Esophagus squamous epithelium (tissue), 5 donors: ENCODE data around the gene BCDIN3D. TPM values are rescaled to one million over a fixed set of nuclear protein-coding genes. Genes with fewer than 3 reads are reported as not detected.

Source experiments
- DNase-seq: peaks from one replicate; lab custom pipeline; 2025; lab: John Stamatoyannopoulos, UW
- H3K27ac ChIP-seq, 4 donors: fragments of 200-600 bp; sonication (generic); one replicate each; pipeline ENCODE4 v1.5.1; 2016 to 2019; ENCODE audit warnings: mild to moderate bottlenecking in 1 of 4
- H3K27me3 ChIP-seq, 4 donors: fragments of 200-600 bp; sonication (generic); 1 replicate in 3 of 4; 2 replicates in 1 of 4; pipeline versions ENCODE4 v1.5.1 to v1.6.0; 2017 to 2021; ENCODE audit warnings: antibody characterized with exemption in 1 of 4
- H3K36me3 ChIP-seq, 3 donors: fragments of 200-600 bp; sonication (generic); one replicate each; pipeline ENCODE4 v1.5.1; 2016 to 2019
- H3K4me1 ChIP-seq, 3 donors: fragments of 200-600 bp; sonication (generic); one replicate each; pipeline ENCODE4 v1.5.1; 2017 to 2019
- H3K4me3 ChIP-seq, 4 donors: fragments of 200-600 bp; sonication (generic); 1 replicate in 3 of 4; 2 replicates in 1 of 4; pipeline ENCODE4 v1.5.1; 2016 to 2019; ENCODE audit warnings: mild to moderate bottlenecking in 2 of 4, moderate library complexity in 1 of 4
- H3K9me3 ChIP-seq, 3 donors: fragments of 200-600 bp; sonication (generic); one replicate each; pipeline ENCODE4 v1.5.1; 2016 to 2019
- POLR2A ChIP-seq, 4 donors: fragments of 450-650 bp; IDR thresholded peaks; one replicate each; pipeline ENCODE4 v1.6.1; 2017; ENCODE audit warnings: antibody characterized with exemption in 4 of 4, mild to moderate bottlenecking in 4 of 4, moderate library complexity in 3 of 4
- WGBS, 2 donors: methylation state at CpG; one replicate each; pipeline ENCODE4 v1.1.5; 2018; 5-methylcytosine and 5-hydroxymethylcytosine counted together
- intact Hi-C: fragments of 100-400 bp; cut with DNase I; formaldehyde crosslinking; loops from one replicate; pipeline ENCODE4 v1.15.0; 2022
- total RNA-seq, 4 donors: library from RNA; depleted of rRNA; stranded (reverse); fragments of >200 nt; gene quantifications; one replicate each; pipeline ENCODE4 v1.1.0, GENCODE V29; 2016
- TF ChIP-seq, protein P1 (sequence below), 6 experiments: fragments of 450-650 bp in 4 of 6; fragments of 200-600 bp in 2 of 6; sonication (generic) in 2 of 6; IDR thresholded peaks; one replicate each; pipeline ENCODE4 v1.5.1; 2016 to 2019; ENCODE audit warnings: antibody characterized with exemption in 6 of 6, mild to moderate bottlenecking in 4 of 6, moderate library complexity in 4 of 6
- donor health status: DM: yes; HTN: yes; CAD: no.

BCDIN3D gene
- total RNA-seq, 4 donors from 2014 or later: 2.5 to 4.8 (median 3.0) TPM

- Histone ChIP-seq H3K27me3 (no peaks in the 10 kb centered on the region), H3K36me3 (peaks cover 0 to 40% (median 0%) of the 10 kb centered on the region in 3 donors), H3K4me3 (no peak overlapping the region), H3K4me1 (no peaks in the 10 kb centered on the region), H3K9me3 (no peaks in the 10 kb centered on the region), H3K27ac (no peak overlapping the region)
- WGBS, 2 donors: 70 to 88% methylated on average over 16 to 20 of the region's 22 CpGs
- no peak for TF ChIP-seq POLR2A (IDR thresholded peaks at IDR 0.05)
- TF ChIP-seq, protein P1, sequence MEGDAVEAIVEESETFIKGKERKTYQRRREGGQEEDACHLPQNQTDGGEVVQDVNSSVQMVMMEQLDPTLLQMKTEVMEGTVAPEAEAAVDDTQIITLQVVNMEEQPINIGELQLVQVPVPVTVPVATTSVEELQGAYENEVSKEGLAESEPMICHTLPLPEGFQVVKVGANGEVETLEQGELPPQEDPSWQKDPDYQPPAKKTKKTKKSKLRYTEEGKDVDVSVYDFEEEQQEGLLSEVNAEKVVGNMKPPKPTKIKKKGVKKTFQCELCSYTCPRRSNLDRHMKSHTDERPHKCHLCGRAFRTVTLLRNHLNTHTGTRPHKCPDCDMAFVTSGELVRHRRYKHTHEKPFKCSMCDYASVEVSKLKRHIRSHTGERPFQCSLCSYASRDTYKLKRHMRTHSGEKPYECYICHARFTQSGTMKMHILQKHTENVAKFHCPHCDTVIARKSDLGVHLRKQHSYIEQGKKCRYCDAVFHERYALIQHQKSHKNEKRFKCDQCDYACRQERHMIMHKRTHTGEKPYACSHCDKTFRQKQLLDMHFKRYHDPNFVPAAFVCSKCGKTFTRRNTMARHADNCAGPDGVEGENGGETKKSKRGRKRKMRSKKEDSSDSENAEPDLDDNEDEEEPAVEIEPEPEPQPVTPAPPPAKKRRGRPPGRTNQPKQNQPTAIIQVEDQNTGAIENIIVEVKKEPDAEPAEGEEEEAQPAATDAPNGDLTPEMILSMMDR (IDR thresholded peaks at IDR 0.05): no peak
- DNase-seq: no peak
- intact Hi-C loops: no loop called here
These were observed 52.0 kb downstream of the BCDIN3D start for GRCh38 chr12:49790741-49791555.

DNA sequence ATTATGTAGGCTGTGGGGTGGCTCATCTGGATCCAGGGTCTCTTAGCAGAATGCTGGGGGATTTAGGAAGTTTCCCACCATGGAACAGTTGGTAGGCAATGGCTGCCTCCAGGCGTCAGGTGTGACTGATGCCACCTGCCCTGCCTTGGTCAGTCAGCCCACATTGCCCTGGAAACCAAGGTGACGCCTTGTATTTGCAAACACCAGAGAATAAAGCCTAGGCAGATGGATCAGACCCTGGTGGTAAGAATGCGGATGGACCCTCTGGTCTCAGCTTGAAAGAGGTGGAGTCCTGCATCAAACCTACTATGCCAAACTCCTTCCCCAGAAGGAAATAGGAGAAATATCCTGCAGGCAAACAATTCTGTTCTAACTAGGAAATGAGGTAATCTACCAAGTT, 52.9 kb downstream of the BCDIN3D start:
- Histone ChIP-seq H3K27ac (no peak overlapping the region), H3K9me3 (no peaks in the 10 kb centered on the region), H3K36me3 (peaks cover 0 to 31% (median 0%) of the 10 kb centered on the region in 3 donors), H3K27me3 (no peaks in the 10 kb centered on the region), H3K4me3 (no peak overlapping the region), H3K4me1 (no peaks in the 10 kb centered on the region)
- TF ChIP-seq, protein P1 (IDR thresholded peaks at IDR 0.05): no peak
- no peak for TF ChIP-seq POLR2A (IDR thresholded peaks at IDR 0.05)
- no peak for DNase-seq
- WGBS, 2 donors: 92 to 100% methylated on average over 1 to 2 of the region's 3 CpGs
- intact Hi-C loops: no loop called here

GRCh38 chr12:49787672-49788071, 55.2 kb downstream of the BCDIN3D start:
- H3K9me3 ChIP-seq: no peaks in the 10 kb centered on the region
- peaks cover 0 to 20% (median 0%) of the 10 kb centered on the region in 3 donors for H3K36me3 ChIP-seq
- no peaks in the 10 kb centered on the region for H3K27me3 ChIP-seq
- no peak for DNase-seq
- TF ChIP-seq, protein P1 (IDR thresholded peaks at IDR 0.05): no peak
- TF ChIP-seq POLR2A (IDR thresholded peaks at IDR 0.05): no peak
- peaks cover 0 to 13% (median 0%) of the 10 kb centered on the region in 3 donors for H3K4me1 ChIP-seq
- H3K4me3 ChIP-seq: no peak overlapping the region
- H3K27ac ChIP-seq: no peak overlapping the region
- WGBS, 2 donors: 93 to 94% methylated on average over 2 of the region's 2 CpGs
- intact Hi-C loops: no loop called here

Other genes with a start within 250 kb of the BCDIN3D start
- gene FAM186B, start 237.5 kb downstream of the BCDIN3D start, total RNA-seq: 1 to 10 TPM in 1 of 4 donors, under 1 TPM in 1, not detected in 2; 0.19 to 1.1 TPM
- 10 to 100 TPM in 2 of 4 donors, 1 to 10 TPM in 2; 5.2 to 14.5 (median 10.2) TPM for gene PRPF40B, start 219.5 kb downstream of the BCDIN3D start, total RNA-seq
- gene FMNL3, start 135.7 kb downstream of the BCDIN3D start, total RNA-seq: 1 to 10 TPM; 5.2 to 7.6 (median 5.8) TPM
- gene TMBIM6, start 101.5 kb downstream of the BCDIN3D start, total RNA-seq: 100 to 1,000 TPM; 307 to 444 (median 343) TPM
- 10 to 100 TPM in 1 of 4 donors, 1 to 10 TPM in 3; 3.2 to 10.5 (median 8.0) TPM for gene NCKAP5L, start 14.7 kb downstream of the BCDIN3D start, total RNA-seq
- gene FAIM2, start 60.8 kb upstream of the BCDIN3D start, total RNA-seq: 1 to 10 TPM in 1 of 4 donors, under 1 TPM in 3; 0.13 to 2.9 (median 0.23) TPM
- gene AQP2, start 107.6 kb upstream of the BCDIN3D start, total RNA-seq: not detected
- 10 to 100 TPM in 3 of 4 donors, 1 to 10 TPM in 1; 4.7 to 42.2 (median 18.6) TPM for gene AQP5, start 118.8 kb upstream of the BCDIN3D start, total RNA-seq
- not detected for gene AQP6, start 129.8 kb upstream of the BCDIN3D start, total RNA-seq
- 10 to 100 TPM; 20.1 to 44.7 (median 33.6) TPM for gene RACGAP1, start 182.4 kb upstream of the BCDIN3D start, total RNA-seq
- 1 to 10 TPM; 1.5 to 5.7 (median 2.6) TPM for gene ASIC1, start 214.5 kb upstream of the BCDIN3D start, total RNA-seq
- 10 to 100 TPM; 34.5 to 67.8 (median 46.5) TPM for gene SMARCD1, start 242.2 kb upstream of the BCDIN3D start, total RNA-seq